Left lung (tissue), 10 donors: Measurements from ENCODE around the gene SURF4. TPM values are rescaled to one million over a fixed set of nuclear protein-coding genes. Genes with fewer than 3 reads are reported as not detected.

Experiments
- ATAC-seq: fragments of 200-7000 bp; cut with Tn5 transposase; one replicate; pipeline ENCODE4 v1.9.1; 2020; ENCODE audit warnings: moderate library complexity
- DNase-seq, 4 donors: peaks; one replicate each; pipeline ENCODE4 v3.0.0-alpha.2; 2013 to 2020
- H3K27ac ChIP-seq, 2 donors: fragments of 200-600 bp; sonication (generic) in 1 of 2; one replicate each; pipeline versions ENCODE4 v1.5.0 to v1.8.0; 2020 to 2021
- H3K27me3 ChIP-seq, 2 donors: fragments of 200-600 bp; sonication (generic) in 1 of 2; one replicate each; pipeline versions ENCODE4 v1.5.0 to v1.8.0; 2020 to 2021
- H3K36me3 ChIP-seq, 2 donors: fragments of 200-600 bp; sonication (generic) in 1 of 2; one replicate each; pipeline versions ENCODE4 v1.5.0 to v1.8.0; 2020 to 2021
- H3K4me1 ChIP-seq, 2 donors: fragments of 200-600 bp; one replicate each; pipeline ENCODE4 v1.8.0; 2021
- H3K4me3 ChIP-seq, 2 donors: fragments of 200-600 bp; sonication (generic) in 1 of 2; one replicate each; pipeline versions ENCODE4 v1.5.0 to v1.8.0; 2020 to 2021; ENCODE audit warnings: mild to moderate bottlenecking in 1 of 2
- H3K9me3 ChIP-seq, 2 donors: fragments of 200-600 bp; sonication (generic) in 1 of 2; one replicate each; pipeline versions ENCODE4 v1.5.0 to v1.8.0; 2020 to 2021
- CTCF ChIP-seq, 2 donors: fragments of 200-600 bp; sonication (generic) in 1 of 2; IDR thresholded peaks; one replicate each; pipeline versions ENCODE4 v1.5.0 to v1.8.0; 2021; ENCODE audit warnings: antibody characterized with exemption in 2 of 2
- intact Hi-C, 2 donors: fragments of 100-400 bp; cut with DNase I; formaldehyde crosslinking; loops; one replicate each; pipeline versions ENCODE4 v1.11.2 to v1.14.2; 2022
- polyA plus RNA-seq, 6 donors: library from polyadenylated mRNA; unstranded; fragments of 120-200 nt; gene quantifications; one replicate each; pipeline ENCODE4 v1.2.1, GENCODE V29; 2013; ENCODE audit not compliant: insufficient read length in 6 of 6
- total RNA-seq, 2 donors: library from RNA; stranded (reverse); fragmentation: NEBNext Ultra II Directional; extraction: Animal tissue kit (Norgen Biotek cat#: 25700); gene quantifications; one replicate each; pipeline ENCODE4 v1.2.1, GENCODE V29; 2021
- donor health status: DM: no; HTN: yes; CAD: no.
- donor health status: DM: no; HTN: no; CAD: no.

The SURF4 gene
- total and polyA plus RNA-seq, 8 donors = 117 to 252 (median 132) TPM

DNA sequence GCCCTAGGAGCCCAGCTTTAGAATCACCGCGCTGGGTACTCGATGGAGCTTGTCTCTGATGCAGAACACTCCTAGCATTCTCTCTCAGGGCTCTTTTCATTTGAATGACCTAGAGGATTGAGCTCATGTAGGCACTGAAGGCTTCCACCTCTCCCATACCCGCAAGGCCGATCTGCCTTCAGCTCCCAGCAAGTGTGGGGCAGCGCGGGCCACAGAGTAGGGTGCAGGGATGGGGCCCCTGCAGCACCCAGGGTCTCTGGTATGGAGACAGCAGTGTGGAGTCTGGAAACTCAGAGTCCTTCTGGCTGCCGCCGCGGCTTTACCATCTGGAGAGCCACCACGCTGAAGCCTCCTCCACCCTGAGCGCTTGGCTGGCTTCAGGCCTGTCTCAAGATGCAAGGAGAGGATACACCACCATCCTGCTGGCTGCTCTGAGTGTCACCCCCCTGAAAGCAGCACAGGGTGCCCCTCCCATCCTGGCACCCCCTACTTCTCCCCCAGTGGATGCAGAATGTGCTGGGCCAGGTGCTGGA is 13.2 kb upstream of the SURF4 start:
- Histone ChIP-seq H3K4me1 (no peaks in the 10 kb centered on the region), H3K27ac (no peak overlapping the region), H3K27me3 (peaks cover 0 to 14% of the 10 kb centered on the region in 2 donors), H3K36me3 (no peaks in the 10 kb centered on the region), H3K9me3 (no peaks in the 10 kb centered on the region), H3K4me3 (no peak overlapping the region)
- TF ChIP-seq CTCF (IDR thresholded peaks at IDR 0.05) = no peak
- intact Hi-C loops = no loop called here
- DNase-seq = peak in 1 of 4 donors; percentile 45
- ATAC-seq = no peak

GRCh38 chr9:133387680-133388079 is 11.8 kb upstream of the SURF4 start:
- Histone ChIP-seq H3K4me3 (no peak overlapping the region), H3K27me3 (peaks cover 0 to 8% of the 10 kb centered on the region in 2 donors), H3K36me3 (no peaks in the 10 kb centered on the region), H3K4me1 (no peaks in the 10 kb centered on the region), H3K27ac (no peak overlapping the region), H3K9me3 (no peaks in the 10 kb centered on the region)
- no peak for TF ChIP-seq CTCF (IDR thresholded peaks at IDR 0.05)
- ATAC-seq (no peak), DNase-seq (no peak)
- intact Hi-C loops = no loop called here

DNA sequence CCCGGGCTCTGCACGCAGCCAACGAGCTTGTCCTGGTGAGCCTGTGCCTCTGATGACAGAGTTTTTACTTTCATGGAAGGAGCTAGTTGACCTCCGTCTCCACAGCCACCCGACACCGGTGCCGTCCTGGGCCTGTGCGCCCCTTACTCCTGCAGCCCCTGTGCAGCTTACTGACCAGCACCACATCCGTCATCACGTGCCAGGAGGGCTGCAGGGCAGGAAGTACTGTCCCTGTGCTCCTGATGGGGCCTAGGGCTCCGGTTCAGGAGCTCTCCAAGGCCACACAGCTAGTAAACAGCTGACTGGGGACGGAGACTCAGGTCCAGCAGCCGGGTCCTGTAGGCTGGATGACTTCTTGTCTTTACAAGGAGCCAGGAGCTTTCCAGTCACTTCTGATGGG is 10.5 kb upstream of the SURF4 start:
- peak in 1 of 4 donors; percentile 50 for DNase-seq
- H3K9me3 ChIP-seq = no peaks in the 10 kb centered on the region
- H3K27me3 ChIP-seq = peaks cover 0 to 8% of the 10 kb centered on the region in 2 donors
- TF ChIP-seq CTCF (IDR thresholded peaks at IDR 0.05) = no peak
- no peak overlapping the region for H3K27ac ChIP-seq
- H3K4me1 ChIP-seq = no peaks in the 10 kb centered on the region
- no peaks in the 10 kb centered on the region for H3K36me3 ChIP-seq
- no peak for ATAC-seq
- intact Hi-C loops = no loop called here
- H3K4me3 ChIP-seq = no peak overlapping the region

- peaks cover 0 to 3% of the 10 kb centered on the region in 2 donors for H3K27me3 ChIP-seq
- no peak for TF ChIP-seq CTCF (IDR thresholded peaks at IDR 0.05)
- DNase-seq = no peak
- no peak overlapping the region for H3K27ac ChIP-seq
- no peak for ATAC-seq
- no peaks in the 10 kb centered on the region for H3K4me1 ChIP-seq
- no peaks in the 10 kb centered on the region for H3K9me3 ChIP-seq
- H3K4me3 ChIP-seq = no peak overlapping the region
- H3K36me3 ChIP-seq = no peaks in the 10 kb centered on the region
- intact Hi-C loops = no loop called here
Observed at GRCh38 chr9:133385452-133385851, 9.6 kb upstream of the SURF4 start.

- H3K9me3 ChIP-seq = no peaks in the 10 kb centered on the region
- TF ChIP-seq CTCF (IDR thresholded peaks at IDR 0.05) = no peak
- no peak for ATAC-seq
- DNase-seq = peak in 1 of 4 donors; percentile 58
- H3K27me3 ChIP-seq = no peaks in the 10 kb centered on the region
- H3K36me3 ChIP-seq = no peaks in the 10 kb centered on the region
- H3K4me1 ChIP-seq = no peaks in the 10 kb centered on the region
- intact Hi-C loops = no loop called here
- H3K27ac ChIP-seq = no peak overlapping the region
- no peak overlapping the region for H3K4me3 ChIP-seq
Observed at GRCh38 chr9:133384736-133385321, 9.0 kb upstream of the SURF4 start.
